H7 (cell line): ENCODE results near the gene UBN2. TPM values are rescaled to one million over a fixed set of nuclear protein-coding genes. Genes with fewer than 3 reads are reported as not detected.

ENCODE experiments used
- DNase-seq: peaks from one replicate; pipeline ENCODE4 v3.0.0; 2012
- H3K27me3 ChIP-seq: 2 replicates; pipeline ENCODE4 v1.6.0; 2011; ENCODE audit warnings: mild to moderate bottlenecking, low read length; ENCODE audit not compliant: control insufficient read depth, insufficient read depth
- H3K36me3 ChIP-seq: replicated peaks from 2 replicates; pipeline ENCODE4 v1.5.1; 2011; ENCODE audit warnings: low read length; ENCODE audit not compliant: control insufficient read depth, insufficient read depth
- H3K4me3 ChIP-seq: 2 replicates; pipeline ENCODE4 v1.5.1; 2011; ENCODE audit warnings: low read depth, mild to moderate bottlenecking, control low read depth, low read length, moderate library complexity; ENCODE audit not compliant: insufficient read depth
- total RNA-seq: library from RNA; depleted of rRNA; stranded (reverse); fragments of >200 nt; shearing (Covaris generic); gene quantifications from 2 replicates; pipeline ENCODE4 v1.2.3, GENCODE V29; 2014; rRNA removed

The UBN2 gene
- total RNA-seq, 1 experiment from 2014 or later = 6.5 TPM

GRCh38 chr7:139339025-139339424 lies 108.0 kb downstream of the UBN2 start:
- H3K4me3 ChIP-seq = no peak overlapping the region
- H3K27me3 ChIP-seq = no peaks in the 10 kb centered on the region
- DNase-seq = no peak
- no peaks in the 10 kb centered on the region; the same call in 1 of the 2 replicates for H3K36me3 ChIP-seq

- no peak for DNase-seq
- Histone ChIP-seq H3K36me3 (no peaks in the 10 kb centered on the region; the same call in 1 of the 2 replicates), H3K4me3 (peak overlapping the region; percentile 96), H3K27me3 (no peaks in the 10 kb centered on the region)
Observed at GRCh38 chr7:139339698-139340036, 108.6 kb downstream of the UBN2 start.

DNA sequence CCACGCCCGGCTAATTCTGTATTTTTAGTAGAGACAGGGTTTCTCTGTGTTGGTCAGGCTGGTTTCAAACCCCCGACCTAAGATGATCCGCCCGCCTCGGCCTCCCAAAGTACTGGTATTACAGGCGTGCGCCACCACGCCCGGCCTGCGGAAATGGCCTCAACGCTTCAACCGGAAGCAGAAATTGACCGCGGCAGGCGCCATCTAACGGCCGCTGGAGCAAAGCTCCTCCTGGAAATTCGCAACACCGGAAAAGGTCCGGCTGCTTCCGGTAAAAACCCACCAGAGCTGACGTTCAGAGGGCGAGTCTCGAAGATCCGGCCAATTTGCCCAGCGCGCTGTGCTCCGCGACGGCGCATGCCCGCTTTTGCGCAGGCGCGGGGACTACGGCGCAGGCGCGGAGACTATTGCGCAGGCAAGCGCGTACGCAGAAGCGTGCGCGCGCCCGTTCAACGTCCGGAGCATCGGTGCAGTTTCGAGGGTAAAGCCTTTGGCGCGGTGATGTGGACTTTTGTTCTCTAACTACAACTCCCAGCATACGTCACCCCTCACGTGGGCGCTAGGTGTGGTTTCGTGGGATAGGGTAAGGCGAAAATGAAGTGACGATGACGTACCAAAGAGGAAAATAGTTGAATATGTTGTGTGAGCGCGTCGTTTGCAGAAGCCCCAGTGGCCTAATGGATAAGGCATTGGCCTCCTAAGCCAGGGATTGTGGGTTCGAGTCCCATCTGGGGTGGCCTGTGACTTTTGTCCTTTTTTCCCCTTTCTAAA lies 109.2 kb downstream of the UBN2 start:
- DNase-seq = peak; percentile 95
- Histone ChIP-seq H3K4me3 (peak overlapping the region; percentile 96), H3K36me3 (no peaks in the 10 kb centered on the region; the same call in 1 of the 2 replicates), H3K27me3 (no peaks in the 10 kb centered on the region)

DNA sequence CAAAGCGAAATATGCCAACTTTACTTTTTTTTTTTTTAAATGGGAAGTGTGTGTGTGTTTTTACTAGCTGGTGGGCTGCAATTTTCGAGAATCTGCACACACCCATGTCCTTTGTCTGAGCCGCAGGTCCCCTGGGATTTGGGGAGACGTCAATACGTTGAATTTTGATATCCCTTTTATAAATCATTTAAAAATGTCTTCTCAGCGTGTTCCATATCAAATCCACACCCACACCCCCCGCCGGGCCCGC lies 109.7 kb downstream of the UBN2 start:
- Histone ChIP-seq H3K4me3 (peak overlapping the region; percentile 96), H3K36me3 (peaks cover 1% of the 10 kb centered on the region; the same call in 1 of the 2 replicates), H3K27me3 (no peaks in the 10 kb centered on the region)
- no peak for DNase-seq

DNA sequence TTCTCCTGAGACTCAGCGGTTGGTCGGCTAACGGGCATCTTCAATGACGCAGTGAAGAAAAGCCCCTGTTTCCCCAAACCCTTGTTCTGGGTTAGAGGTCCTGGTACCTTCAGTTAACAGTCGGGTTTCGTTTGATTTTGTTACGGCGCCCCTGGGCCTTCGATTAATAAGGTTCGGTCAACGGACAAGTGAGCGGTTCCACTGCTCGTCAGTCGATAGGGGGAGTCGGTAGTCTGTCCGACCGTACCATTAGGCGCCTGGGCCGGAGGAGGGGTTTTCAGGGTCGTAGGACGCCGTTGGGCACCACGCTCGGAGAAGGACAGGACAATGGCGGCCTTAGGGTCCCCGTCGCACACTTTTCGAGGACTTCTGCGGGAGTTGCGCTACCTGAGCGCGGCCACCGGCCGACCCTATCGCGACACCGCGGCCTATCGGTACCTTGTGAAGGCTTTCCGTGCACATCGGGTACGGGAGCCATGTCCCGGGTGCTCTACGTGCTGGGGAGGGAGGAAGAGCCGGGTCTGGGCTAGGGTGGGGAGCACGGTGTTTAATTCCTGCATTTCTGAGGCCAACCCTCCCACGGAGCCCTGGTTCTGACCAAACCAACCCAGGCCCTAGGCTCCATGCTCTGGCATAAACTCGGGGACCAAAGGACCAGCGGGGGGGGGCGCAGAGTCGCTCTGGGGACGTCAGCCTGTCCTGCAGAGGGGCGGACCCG lies 110.2 kb downstream of the UBN2 start, which contains the start of gene FMC1:
Gene FMC1 (plus strand): TSS at position 280 of the 718 bp plus-strand sequence. CDS start 48 bp downstream, at position 328.
- DNase-seq = peak; percentile 90
- peaks cover 1% of the 10 kb centered on the region; the same call in 1 of the 2 replicates for H3K36me3 ChIP-seq

DNA sequence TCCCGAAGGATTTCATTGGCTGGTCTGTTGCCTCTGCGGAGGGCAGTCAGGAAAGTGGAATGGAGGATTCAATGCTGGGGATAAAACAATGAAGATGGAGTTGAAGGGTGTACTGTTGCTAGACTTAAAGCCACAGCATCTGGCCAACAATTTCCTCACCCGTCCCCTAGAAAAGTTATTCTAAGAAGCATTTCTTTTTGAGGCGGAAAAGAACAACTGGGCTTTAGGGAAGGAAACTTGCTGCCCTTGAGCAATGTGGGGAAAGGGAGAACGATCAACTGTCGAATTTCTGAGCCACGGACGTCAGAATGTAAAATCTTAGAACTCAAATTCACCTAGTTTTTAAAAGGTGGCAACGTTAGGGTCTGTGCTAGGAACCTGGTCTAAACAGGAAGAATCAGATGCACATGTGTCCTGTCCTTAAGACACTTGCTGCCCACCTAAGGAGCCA lies 110.8 kb downstream of the UBN2 start:
- Histone ChIP-seq H3K36me3 (peaks cover 3% of the 10 kb centered on the region), H3K27me3 (no peaks in the 10 kb centered on the region), H3K4me3 (peak overlapping the region; percentile 96)
- DNase-seq = no peak

More for the DNA sequence above, 110.2 kb downstream of the UBN2 start, which contains the start of gene FMC1:
- H3K27me3 ChIP-seq = no peaks in the 10 kb centered on the region
- peak within 1 kb of the TSS; percentile 96 for H3K4me3 ChIP-seq

GRCh38 chr7:139345042-139345441 lies 114.0 kb downstream of the UBN2 start:
- DNase-seq = no peak
- Histone ChIP-seq H3K4me3 (no peak overlapping the region), H3K27me3 (no peaks in the 10 kb centered on the region), H3K36me3 (peaks cover 3% of the 10 kb centered on the region)

DNA sequence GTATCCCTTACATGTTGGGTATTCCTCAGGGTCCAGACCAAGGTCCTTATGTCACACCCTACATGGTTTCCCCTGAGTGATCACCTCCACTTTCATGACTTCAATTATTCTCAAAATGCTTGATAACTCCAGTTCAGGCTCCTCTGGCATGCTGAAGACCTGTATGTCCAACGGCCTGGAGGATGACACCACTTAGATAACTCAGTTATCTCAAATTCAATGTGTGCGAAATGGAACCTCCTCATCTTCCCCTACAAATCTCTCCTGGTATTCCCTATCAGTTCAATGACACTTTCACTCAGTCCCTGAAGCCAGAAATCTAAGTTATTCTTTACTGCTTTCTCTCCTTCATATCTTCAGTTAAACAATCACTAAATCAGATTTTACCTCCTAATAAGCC lies 120.0 kb downstream of the UBN2 start:
- H3K27me3 ChIP-seq = no peaks in the 10 kb centered on the region
- DNase-seq = no peak
- H3K4me3 ChIP-seq = no peak overlapping the region
- H3K36me3 ChIP-seq = peaks cover 2% of the 10 kb centered on the region

DNA sequence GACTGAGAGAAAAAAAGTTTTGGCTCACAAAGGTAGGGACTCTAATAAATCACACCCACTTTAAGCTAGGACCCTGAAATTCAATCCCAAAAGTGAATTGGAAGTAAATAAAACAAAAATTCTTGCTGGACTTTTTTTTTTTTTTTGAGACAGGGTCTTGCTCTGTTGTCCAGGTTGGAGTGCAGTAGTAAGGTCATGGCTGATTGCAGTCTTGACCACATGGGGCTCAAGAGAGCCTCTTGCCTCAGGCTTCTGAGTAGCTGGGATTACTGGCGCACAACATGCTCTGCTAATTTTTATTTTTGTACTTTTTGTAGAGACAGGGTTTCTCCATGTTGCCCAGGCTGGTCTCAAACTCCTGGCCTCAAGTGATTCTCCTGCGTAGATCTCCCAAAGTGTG lies 123.7 kb downstream of the UBN2 start:
- no peaks in the 10 kb centered on the region for H3K27me3 ChIP-seq
- H3K4me3 ChIP-seq = no peak overlapping the region
- no peak for DNase-seq
- H3K36me3 ChIP-seq = no peaks in the 10 kb centered on the region

- DNase-seq = no peak
- Histone ChIP-seq H3K27me3 (no peaks in the 10 kb centered on the region), H3K4me3 (no peak overlapping the region), H3K36me3 (no peaks in the 10 kb centered on the region)
Observed at GRCh38 chr7:139355320-139355719, 124.3 kb downstream of the UBN2 start.

Other genes starting within 250 kb of the UBN2 start
- gene KIAA1549, start 249.8 kb upstream of the UBN2 start, total RNA-seq = 6.0 and 6.4 TPM in 2 replicates
- 1.1 and 1.7 TPM in 2 replicates for gene ZC3HAV1L, start 195.2 kb upstream of the UBN2 start, total RNA-seq
- gene ZC3HAV1, start 121.5 kb upstream of the UBN2 start, total RNA-seq = 27.1 and 30.9 TPM in 2 replicates
- gene FMC1, start 110.1 kb downstream of the UBN2 start, total RNA-seq = 24.7 and 32.6 TPM in 2 replicates
- 43.4 and 53.7 TPM in 2 replicates for gene LUC7L2, start 128.7 kb downstream of the UBN2 start, total RNA-seq